HG03196 (cell line): ENCODE measurements around the gene OR4B1.

Experiments used
- ATAC-seq: cut with Tn5 transposase; IDR thresholded peaks from one replicate; pipeline ENCODE4 v1.9.1; 2021; ENCODE audit not compliant: unreplicated experiment

OR4B1 gene

GRCh38 chr11:48248902-48249301, 32.3 kb downstream of the OR4B1 start:
- ATAC-seq, result no peak

- no peak for ATAC-seq
Observed at GRCh38 chr11:48261600-48261999, 45.0 kb downstream of the OR4B1 start.

GRCh38 chr11:48263423-48263911, 46.9 kb downstream of the OR4B1 start, which contains the start of gene OR4X1:
Gene OR4X1, plus strand, starts transcription at chr11:48263861. Its CDS starts 0 bp downstream, at chr11:48263861.
- no peak for ATAC-seq
